ENCODE data around the gene PDE11A. TPM values are rescaled to one million over a fixed set of nuclear protein-coding genes. Genes with fewer than 3 reads are reported as not detected.
"Not testable (repeated sequence)": the region's sequence is repeated elsewhere in the genome, so short reads cannot be mapped to it uniquely, and the experiment has no call there.

The PDE11A gene
- total RNA-seq, 1 donor from 2014 or later = 0.27 TPM

- Mint-ChIP-seq H3K9me3 (ENCODE audit: unreplicated experiment) (no peaks in the 10 kb centered on the region), H3K27me3 (ENCODE audit: unreplicated experiment) (no peaks in the 10 kb centered on the region), H3K4me3 (ENCODE audit: unreplicated experiment) (no peak overlapping the region), H3K36me3 (ENCODE audit: unreplicated experiment) (no peaks in the 10 kb centered on the region), H3K4me1 (ENCODE audit: low read depth, unreplicated experiment) (no peaks in the 10 kb centered on the region), H3K27ac (ENCODE audit: unreplicated experiment) (no peak overlapping the region)
- DNase-seq = no peak
- TF ChIP-seq, protein P1, sequence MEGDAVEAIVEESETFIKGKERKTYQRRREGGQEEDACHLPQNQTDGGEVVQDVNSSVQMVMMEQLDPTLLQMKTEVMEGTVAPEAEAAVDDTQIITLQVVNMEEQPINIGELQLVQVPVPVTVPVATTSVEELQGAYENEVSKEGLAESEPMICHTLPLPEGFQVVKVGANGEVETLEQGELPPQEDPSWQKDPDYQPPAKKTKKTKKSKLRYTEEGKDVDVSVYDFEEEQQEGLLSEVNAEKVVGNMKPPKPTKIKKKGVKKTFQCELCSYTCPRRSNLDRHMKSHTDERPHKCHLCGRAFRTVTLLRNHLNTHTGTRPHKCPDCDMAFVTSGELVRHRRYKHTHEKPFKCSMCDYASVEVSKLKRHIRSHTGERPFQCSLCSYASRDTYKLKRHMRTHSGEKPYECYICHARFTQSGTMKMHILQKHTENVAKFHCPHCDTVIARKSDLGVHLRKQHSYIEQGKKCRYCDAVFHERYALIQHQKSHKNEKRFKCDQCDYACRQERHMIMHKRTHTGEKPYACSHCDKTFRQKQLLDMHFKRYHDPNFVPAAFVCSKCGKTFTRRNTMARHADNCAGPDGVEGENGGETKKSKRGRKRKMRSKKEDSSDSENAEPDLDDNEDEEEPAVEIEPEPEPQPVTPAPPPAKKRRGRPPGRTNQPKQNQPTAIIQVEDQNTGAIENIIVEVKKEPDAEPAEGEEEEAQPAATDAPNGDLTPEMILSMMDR (IDR thresholded peaks at IDR 0.05; ENCODE audit: partially characterized antibody, unreplicated experiment) = no peak
Measured at GRCh38 chr2:177797808-177798207, 274.8 kb downstream of the PDE11A start.

DNA sequence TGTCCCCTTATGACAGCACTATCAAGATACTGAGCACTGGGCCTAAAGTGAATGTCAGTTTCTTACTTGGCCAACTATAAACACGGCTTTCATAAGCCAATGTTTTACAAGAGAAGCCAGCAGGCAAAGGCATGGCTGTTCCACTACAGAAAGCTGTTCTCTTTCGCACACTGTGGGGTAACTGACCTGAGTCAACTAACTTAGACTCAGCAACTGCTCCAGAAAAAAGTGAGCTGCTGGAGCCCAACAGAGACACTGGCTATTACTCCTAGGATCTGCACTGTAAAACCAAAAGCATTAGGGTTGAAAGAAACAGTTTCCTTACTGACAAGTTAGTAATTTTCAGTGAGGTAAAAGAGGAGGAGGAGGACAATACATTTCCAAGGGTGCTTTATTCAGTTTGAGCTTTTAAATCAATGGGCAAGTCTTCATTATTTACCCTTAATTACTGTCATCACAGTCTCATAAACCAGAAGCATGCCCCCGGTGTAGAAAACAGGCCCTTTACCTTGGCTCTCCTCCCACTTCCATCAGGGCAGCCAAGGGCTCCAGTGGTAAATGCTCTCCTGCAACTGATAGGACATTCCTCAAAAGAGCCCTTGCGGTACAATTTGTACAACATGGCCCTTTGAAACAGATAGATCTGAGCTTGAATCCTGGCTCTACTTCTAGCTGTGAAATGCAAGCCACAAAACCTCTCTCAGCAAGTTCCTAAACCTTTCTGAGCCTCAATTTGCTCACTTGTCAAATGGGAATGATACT, 275.7 kb downstream of the PDE11A start:
- no peaks in the 10 kb centered on the region for H3K9me3 Mint-ChIP-seq (ENCODE audit: unreplicated experiment)

GRCh38 chr2:177796011-177796410, 276.6 kb downstream of the PDE11A start:
- Mint-ChIP-seq H3K4me3 (ENCODE audit: unreplicated experiment) (no peak overlapping the region), H3K27me3 (ENCODE audit: unreplicated experiment) (no peaks in the 10 kb centered on the region), H3K9me3 (ENCODE audit: unreplicated experiment) (no peaks in the 10 kb centered on the region), H3K4me1 (ENCODE audit: low read depth, unreplicated experiment) (no peaks in the 10 kb centered on the region), H3K27ac (ENCODE audit: unreplicated experiment) (no peak overlapping the region), H3K36me3 (ENCODE audit: unreplicated experiment) (no peaks in the 10 kb centered on the region)
- TF ChIP-seq, protein P1 (IDR thresholded peaks at IDR 0.05; ENCODE audit: partially characterized antibody, unreplicated experiment) = no peak
- DNase-seq = no peak

More for the DNA sequence above, 275.7 kb downstream of the PDE11A start:
- TF ChIP-seq, protein P1 (IDR thresholded peaks at IDR 0.05; ENCODE audit: partially characterized antibody, unreplicated experiment) = no peak
- DNase-seq = no peak
- H3K27me3 Mint-ChIP-seq (ENCODE audit: unreplicated experiment) = no peaks in the 10 kb centered on the region
- no peak overlapping the region for H3K27ac Mint-ChIP-seq (ENCODE audit: unreplicated experiment)
- H3K4me1 Mint-ChIP-seq (ENCODE audit: low read depth, unreplicated experiment) = no peaks in the 10 kb centered on the region
- H3K4me3 Mint-ChIP-seq (ENCODE audit: unreplicated experiment) = no peak overlapping the region
- no peaks in the 10 kb centered on the region for H3K36me3 Mint-ChIP-seq (ENCODE audit: unreplicated experiment)

DNA sequence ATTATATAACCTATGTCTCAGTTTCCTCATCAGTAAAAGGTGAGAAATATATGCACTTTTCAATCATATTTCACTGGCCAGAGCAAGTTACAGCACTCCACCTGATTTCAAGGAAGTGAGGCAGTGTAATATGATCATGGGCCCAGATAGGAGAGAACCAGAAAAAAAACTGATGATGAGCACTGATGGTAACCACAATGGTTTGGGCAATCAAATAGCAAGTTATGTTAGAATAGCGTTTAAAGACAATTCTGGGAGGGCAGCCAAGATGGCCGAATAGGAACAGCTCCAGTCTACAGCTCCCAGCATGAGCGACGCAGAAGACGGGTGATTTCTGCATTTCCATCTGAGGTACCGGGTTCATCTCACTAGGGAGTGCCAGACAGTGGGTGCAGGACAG, 287.4 kb downstream of the PDE11A start:
- not testable (repeated sequence) for H3K4me3 Mint-ChIP-seq (ENCODE audit: unreplicated experiment); DNase-seq; H3K4me1 Mint-ChIP-seq (ENCODE audit: low read depth, unreplicated experiment); H3K9me3 Mint-ChIP-seq (ENCODE audit: unreplicated experiment); H3K36me3 Mint-ChIP-seq (ENCODE audit: unreplicated experiment); H3K27me3 Mint-ChIP-seq (ENCODE audit: unreplicated experiment); H3K27ac Mint-ChIP-seq (ENCODE audit: unreplicated experiment)

- Mint-ChIP-seq H3K4me3 (ENCODE audit: unreplicated experiment) (no peak overlapping the region), H3K9me3 (ENCODE audit: unreplicated experiment) (peaks cover 2% of the 10 kb centered on the region), H3K27ac (ENCODE audit: unreplicated experiment) (no peak overlapping the region), H3K4me1 (ENCODE audit: low read depth, unreplicated experiment) (peaks cover under 1% of the 10 kb centered on the region), H3K36me3 (ENCODE audit: unreplicated experiment) (peaks cover 5% of the 10 kb centered on the region), H3K27me3 (ENCODE audit: unreplicated experiment) (no peaks in the 10 kb centered on the region)
- TF ChIP-seq, protein P1 (IDR thresholded peaks at IDR 0.05; ENCODE audit: partially characterized antibody, unreplicated experiment) = no peak
- DNase-seq = no peak
Measured at GRCh38 chr2:177784745-177785067, 287.9 kb downstream of the PDE11A start.
